22Rv1 (cell line): ENCODE results near the gene FIS1.

Experiments used
- H3K27ac ChIP-seq: fragments of 450-650 bp; 2 replicates; pipeline ENCODE4 v1.5.1; 2017
- CTCF ChIP-seq: fragments of 450-650 bp; IDR thresholded peaks from 2 replicates; pipeline ENCODE4 v1.5.1; 2017; ENCODE audit warnings: mild to moderate bottlenecking
- ZFX ChIP-seq: fragments of 450-650 bp; IDR thresholded peaks from 2 replicates; pipeline ENCODE4 v1.6.1; 2017; ENCODE audit warnings: antibody characterized with exemption, borderline replicate concordance

The FIS1 gene

DNA sequence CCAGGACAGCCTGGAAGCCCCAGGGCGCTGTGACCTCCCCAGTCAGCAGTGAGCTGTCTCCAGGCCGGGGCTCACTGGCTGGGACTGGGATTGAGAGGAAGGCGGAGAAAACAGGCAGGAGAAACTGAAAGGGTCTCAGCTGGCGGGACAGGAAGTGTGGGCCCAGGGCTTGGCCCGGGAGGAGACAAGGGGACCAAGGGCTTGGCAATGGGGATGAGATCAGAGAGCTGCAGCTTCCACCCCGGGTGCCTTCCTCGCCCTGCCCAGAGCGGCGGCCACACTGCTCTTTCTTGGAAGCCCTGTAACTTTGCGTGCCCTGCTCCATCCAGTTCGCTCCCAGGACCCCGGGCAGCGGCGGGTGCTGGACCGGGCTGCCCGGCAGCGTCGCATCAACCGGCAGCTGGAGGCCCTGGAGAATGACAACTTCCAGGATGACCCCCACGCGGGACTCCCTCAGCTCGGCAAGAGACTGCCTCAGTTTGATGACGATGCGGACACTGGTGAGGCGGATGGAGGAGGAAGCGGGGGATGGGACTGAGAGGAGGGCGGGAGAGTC is 22.5 kb downstream of the FIS1 start:
- TF ChIP-seq ZFX (no peak), CTCF (no peak)
- H3K27ac ChIP-seq = no peak overlapping the region

DNA sequence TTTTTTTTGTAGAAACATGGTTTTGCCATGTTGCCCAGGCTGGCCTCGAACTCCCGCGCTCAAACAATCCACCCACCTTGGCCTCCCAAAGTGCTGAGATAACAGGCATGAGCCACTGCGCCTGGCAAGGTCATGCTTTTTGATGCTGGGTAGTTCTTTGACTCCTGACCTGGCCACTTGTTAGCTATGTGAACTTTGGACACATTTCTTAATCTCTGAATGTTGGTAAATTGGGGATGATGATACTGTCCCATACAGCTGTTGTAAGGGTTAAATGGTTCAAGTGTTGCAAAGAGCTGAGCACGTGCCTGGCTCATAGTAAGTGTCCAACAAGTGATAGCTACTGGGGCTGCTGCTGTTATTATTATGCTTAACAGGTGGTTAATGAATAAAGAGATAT is 24.6 kb downstream of the FIS1 start:
- H3K27ac ChIP-seq = no peak overlapping the region
- TF ChIP-seq ZFX (no peak), CTCF (no peak)

GRCh38 chr7:101218236-101219125 is 26.4 kb downstream of the FIS1 start:
- H3K27ac ChIP-seq = peak overlapping the region; percentile 94
- TF ChIP-seq CTCF = no peak
- no peak for TF ChIP-seq ZFX

DNA sequence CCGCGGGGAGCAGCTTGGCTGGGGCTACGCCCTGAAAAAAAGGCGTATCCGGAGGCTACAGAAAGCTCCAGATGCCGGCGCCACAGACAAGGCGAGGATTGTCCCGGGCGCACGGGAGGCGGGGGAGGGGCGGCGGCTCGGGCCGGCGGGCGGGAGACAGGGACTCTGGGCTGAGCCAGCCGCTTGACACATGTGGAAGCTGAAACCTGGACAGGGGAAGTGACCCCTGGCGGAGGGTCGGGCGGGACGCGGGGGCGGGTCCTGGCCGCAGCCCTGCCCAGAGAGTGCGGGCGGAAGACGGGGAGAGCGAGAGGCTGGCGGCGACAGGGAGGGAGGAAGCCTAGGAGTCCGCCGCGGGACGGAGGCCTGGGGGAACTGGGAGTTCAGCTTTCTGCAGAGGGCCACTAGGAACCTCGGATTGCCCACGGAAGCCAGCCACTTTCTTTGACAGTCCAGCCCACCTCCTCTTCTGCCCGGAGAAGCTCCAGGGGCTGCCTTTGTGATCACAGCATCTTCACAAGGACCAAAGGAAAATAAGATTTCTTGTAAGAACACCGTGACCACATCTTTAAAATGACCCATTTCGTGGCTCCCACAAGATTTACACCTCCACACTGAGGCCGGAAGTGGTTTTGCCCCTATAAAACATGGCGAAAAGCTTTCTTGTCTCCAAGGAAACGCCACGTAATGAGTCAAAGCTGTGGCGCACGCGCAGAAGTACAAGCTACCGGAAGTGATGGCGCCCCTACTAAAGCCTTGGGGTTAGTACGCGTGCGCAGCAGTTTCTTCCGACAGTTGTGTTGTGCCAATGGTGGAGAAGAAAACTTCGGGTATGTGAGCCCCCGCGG is 27.3 kb downstream of the FIS1 start, which contains the start of the genes PLOD3 and ZNHIT1:
TSS of gene PLOD3 (minus strand) at position 194 of the 848 bp plus-strand sequence. CDS start 307 bp downstream, outside the sequence.
TSS of gene ZNHIT1 (plus strand) at position 778 of the 848 bp plus-strand sequence. CDS start at position 809, 31 bp downstream.
- peak within 1 kb of the TSS; percentile 94 for H3K27ac ChIP-seq
- no peak for TF ChIP-seq ZFX
- TF ChIP-seq CTCF = peak; percentile 33; the same call in 1 of the 2 replicates

GRCh38 chr7:101216860-101217387 is 28.0 kb downstream of the FIS1 start:
- peak overlapping the region; percentile 94 for H3K27ac ChIP-seq
- TF ChIP-seq ZFX (no peak), CTCF (peak; percentile 40; the same call in 1 of the 2 replicates)

DNA sequence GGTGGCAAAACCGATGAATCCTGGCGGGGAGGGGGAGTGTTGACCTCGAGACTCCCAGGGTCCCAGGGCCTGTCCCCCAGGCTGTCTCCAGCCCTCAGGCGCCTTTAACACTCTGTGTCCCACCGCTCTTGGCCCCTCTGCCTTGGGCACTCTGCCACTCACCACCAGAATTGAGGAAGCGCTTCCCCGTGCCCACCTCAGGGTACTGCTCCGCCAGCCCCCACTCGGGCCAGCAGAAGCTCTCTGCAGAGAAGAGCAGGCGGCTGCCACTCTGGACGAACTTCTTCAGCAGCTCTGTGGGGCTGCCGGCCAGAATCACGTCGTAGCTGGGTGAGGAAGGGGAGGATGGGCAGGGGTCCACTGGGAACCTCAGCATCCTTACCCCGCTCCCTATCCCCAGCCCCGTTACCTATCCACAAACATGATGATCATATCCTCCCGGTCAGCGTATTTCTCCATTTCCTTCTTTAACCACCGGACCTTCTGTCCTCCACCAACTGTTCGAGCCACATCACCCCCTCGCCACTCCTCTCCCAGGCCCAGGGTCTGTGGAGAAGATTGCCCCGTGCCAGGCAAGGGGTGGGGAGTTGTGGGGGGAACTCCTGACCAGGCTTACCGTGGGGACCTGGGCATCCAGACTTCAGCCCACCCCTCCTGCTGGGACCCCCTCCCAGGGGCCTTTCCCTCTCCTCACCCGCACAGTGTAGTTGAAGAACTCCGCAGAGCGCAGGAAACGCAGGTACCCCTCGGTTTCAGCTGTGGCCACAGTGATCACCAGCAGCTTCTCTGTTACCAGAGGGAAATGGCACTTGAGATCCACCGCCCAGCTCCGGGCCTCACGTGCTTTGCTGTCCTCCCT is 28.7 kb downstream of the FIS1 start:
- peak overlapping the region; percentile 94 for H3K27ac ChIP-seq
- no peak for TF ChIP-seq ZFX
- no peak for TF ChIP-seq CTCF
